ENCODE measurements around the gene PKD1.

Gene PKD1

DNA sequence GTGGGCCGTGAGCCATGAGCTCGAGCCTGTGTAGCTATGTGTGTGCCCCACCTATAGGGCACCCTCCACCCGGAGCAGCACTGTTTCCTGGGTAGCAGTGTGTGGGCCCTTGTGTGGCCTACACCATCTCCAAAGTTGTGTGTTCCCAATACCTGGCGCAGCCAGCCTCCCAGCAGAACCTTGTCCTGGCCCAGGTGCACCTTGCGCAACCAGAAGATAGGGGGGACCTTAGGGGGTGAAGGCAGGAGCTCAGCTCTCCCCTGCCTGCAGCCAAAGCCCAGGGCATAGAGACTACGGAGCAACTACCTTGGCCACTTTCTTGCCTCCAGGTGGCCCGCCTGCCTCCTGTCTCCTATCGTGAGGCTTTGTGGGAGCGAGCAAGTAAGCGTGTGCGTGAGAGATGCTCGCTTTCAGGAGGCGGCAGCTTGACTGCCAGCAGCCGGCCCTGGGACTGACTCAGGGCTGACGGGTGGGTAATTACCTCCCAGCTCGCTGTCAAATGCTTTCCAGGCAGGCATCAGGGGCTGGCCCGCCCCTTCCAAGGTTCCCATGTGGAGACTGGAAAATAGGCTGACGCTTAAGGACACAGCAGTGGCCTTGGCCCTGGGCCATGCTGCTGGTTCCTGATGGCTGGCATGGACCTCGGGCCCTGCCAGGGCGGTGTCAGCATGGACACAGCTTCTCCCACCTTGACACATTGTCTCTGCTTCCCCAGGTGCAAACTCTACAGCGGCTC is 38.9 kb upstream of the PKD1 start:
- H3K27ac Mint-ChIP-seq: no peak overlapping the region
- no peaks in the 10 kb centered on the region for H3K9me3 Mint-ChIP-seq
- H3K4me3 Mint-ChIP-seq: no peak overlapping the region
- H3K27me3 Mint-ChIP-seq (ENCODE audit: low read depth): no peaks in the 10 kb centered on the region
- H3K4me1 Mint-ChIP-seq (ENCODE audit: low read depth): no peaks in the 10 kb centered on the region
- peaks cover 8% of the 10 kb centered on the region for H3K36me3 Mint-ChIP-seq (ENCODE audit: low read depth)

DNA sequence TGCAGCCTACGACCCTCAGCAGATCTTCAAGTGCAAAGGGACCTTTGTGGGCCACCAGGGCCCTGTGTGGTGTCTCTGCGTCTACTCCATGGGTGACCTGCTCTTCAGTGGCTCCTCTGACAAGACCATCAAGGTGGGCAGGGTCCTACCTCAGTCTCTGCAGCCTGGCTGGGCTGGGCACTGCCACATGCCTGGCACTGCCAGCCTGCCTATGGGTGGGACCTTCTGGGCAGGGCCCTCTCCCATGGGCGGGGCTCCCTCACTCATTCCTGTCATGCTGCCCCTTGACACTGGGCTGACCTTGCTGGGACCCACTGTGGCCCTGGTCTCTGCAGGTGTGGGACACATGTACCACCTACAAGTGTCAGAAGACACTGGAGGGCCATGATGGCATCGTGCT is 38.2 kb upstream of the PKD1 start:
- peaks cover 8% of the 10 kb centered on the region for H3K36me3 Mint-ChIP-seq (ENCODE audit: low read depth)
- no peaks in the 10 kb centered on the region for H3K9me3 Mint-ChIP-seq
- no peak overlapping the region for H3K27ac Mint-ChIP-seq
- H3K4me3 Mint-ChIP-seq: no peak overlapping the region
- H3K4me1 Mint-ChIP-seq (ENCODE audit: low read depth): no peaks in the 10 kb centered on the region
- no peaks in the 10 kb centered on the region for H3K27me3 Mint-ChIP-seq (ENCODE audit: low read depth)

DNA sequence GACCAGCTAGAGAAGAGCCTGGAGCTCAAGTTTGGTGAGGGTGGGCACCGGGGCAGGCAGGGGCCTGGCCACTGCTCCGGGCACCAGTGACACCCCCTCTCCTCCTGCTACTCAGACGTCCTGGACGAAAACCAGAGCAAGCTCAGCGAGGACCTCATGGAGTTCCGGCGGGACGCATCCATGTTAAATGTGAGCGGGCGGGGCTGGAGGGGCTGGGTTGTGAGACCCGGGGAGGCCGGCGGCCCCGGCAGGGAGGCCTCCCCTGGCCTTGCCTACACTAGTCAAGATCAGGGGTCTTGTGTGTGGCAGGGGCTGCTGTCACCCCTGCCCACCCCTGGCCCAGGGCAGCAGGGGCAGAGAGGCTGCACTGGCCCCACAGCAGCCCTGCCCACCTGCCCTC is 37.7 kb upstream of the PKD1 start:
- H3K36me3 Mint-ChIP-seq (ENCODE audit: low read depth): peaks cover 8% of the 10 kb centered on the region

DNA sequence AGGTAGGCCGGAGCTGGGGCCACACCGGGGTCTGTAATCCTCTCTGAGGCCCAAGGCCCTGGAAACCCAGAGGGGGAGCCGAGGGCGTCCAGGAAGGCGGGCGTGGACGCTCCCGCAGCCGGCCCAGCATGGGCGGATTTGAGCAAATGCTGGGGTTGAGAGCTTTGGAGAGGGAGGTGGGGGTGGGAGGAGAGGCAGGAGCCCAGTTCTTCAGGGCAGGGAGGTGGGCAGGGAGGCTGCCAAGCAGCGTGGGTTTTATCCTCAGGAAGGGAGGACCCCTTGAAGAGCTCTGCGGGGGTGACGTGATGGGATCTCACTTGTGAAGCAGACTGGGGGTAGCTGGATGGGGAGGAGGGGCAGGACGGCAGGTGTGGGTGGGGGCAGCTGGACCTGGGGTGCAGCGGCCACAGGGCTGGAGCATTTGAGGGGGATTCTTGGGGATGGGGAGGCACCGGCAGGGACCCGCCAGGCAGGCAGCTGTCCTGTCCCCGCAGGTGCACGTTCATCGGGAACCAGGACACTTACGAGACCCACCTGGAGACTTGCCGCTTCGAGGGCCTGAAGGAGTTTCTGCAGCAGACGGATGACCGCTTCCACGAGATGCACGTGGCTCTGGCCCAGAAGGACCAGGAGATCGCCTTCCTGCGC is 37.1 kb upstream of the PKD1 start:
- peaks cover 8% of the 10 kb centered on the region for H3K36me3 Mint-ChIP-seq (ENCODE audit: low read depth)

More for the DNA sequence above, 37.7 kb upstream of the PKD1 start:
- Mint-ChIP-seq H3K27ac (no peak overlapping the region), H3K4me3 (no peak overlapping the region), H3K27me3 (ENCODE audit: low read depth) (no peaks in the 10 kb centered on the region), H3K4me1 (ENCODE audit: low read depth) (no peaks in the 10 kb centered on the region), H3K9me3 (no peaks in the 10 kb centered on the region)

DNA sequence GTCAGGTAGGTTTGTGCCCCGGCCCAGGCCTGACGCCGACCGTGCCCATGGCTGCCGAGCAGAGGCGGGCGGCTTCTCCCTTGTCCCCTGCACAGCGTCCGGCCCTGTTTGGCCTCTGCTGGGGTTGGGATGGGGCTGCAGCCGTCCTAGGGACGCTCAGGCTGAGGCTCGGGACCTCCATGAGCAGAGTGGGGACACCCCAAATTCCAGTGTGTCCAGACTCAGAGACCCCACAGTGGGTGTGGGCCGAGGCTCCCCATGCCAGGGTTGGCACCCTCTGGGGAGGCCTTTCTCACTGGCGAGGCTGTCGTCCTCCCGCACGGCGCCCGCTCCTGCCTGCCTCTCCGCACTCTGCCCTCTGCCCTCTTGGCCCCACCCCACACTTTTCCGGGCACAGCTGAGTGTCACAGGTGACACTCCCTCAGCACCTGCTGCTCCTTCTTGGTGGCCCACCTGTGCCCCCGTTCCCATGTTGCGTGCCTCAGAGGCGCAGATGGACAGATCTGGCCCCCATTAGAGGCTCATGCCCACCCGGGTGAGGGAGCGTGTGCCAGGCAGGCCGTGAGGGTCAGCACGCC is 36.0 kb upstream of the PKD1 start:
- peaks cover 8% of the 10 kb centered on the region for H3K36me3 Mint-ChIP-seq (ENCODE audit: low read depth)
- no peak overlapping the region for H3K4me3 Mint-ChIP-seq
- no peaks in the 10 kb centered on the region for H3K4me1 Mint-ChIP-seq (ENCODE audit: low read depth)
- no peaks in the 10 kb centered on the region for H3K9me3 Mint-ChIP-seq
- no peaks in the 10 kb centered on the region for H3K27me3 Mint-ChIP-seq (ENCODE audit: low read depth)
- H3K27ac Mint-ChIP-seq: no peak overlapping the region

More for the DNA sequence above, 37.1 kb upstream of the PKD1 start:
- H3K9me3 Mint-ChIP-seq: no peaks in the 10 kb centered on the region
- no peak overlapping the region for H3K4me3 Mint-ChIP-seq
- no peak overlapping the region for H3K27ac Mint-ChIP-seq
- no peaks in the 10 kb centered on the region for H3K27me3 Mint-ChIP-seq (ENCODE audit: low read depth)
- H3K4me1 Mint-ChIP-seq (ENCODE audit: low read depth): no peaks in the 10 kb centered on the region

DNA sequence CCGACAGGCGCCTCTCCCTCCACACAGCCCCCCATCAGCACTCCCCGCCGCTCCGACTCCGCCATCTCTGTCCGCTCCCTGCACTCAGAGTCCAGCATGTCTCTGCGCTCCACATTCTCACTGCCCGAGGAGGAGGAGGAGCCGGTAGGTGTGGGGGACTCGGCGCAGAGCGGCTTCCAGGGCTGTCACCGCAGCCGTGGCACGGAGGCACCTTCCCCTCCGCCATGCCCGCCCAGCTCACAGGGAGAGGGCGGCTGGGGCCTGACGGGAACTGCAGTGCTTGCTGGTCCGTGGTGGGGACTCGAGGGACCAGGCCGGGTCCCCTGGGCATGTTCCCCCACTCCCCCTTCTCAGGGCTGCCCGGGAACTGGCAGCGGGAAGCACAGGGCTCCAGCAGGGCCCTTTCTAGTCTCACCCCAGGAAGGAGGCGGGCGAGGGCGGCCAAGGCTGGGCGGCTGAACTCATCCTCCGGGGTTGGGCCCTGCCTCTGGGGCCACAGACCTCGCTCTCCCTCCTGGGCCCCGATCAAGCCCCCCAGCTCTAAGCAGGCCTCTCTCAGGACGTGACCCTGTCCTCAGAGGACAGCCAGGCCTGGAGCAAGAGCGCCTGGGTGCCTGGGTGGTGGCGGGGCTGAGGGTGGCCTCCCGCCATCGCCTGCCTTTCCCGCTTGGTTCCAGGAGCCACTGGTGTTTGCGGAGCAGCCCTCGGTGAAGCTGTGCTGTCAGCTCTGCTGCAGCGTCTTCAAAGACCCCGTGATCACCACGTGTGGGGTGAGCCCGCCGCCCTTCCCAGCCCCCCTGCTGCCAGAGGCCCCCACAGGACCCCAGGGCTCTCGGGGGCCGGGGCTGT is 35.1 kb upstream of the PKD1 start:
- H3K9me3 Mint-ChIP-seq: no peaks in the 10 kb centered on the region
- H3K27ac Mint-ChIP-seq: no peak overlapping the region
- no peaks in the 10 kb centered on the region for H3K4me1 Mint-ChIP-seq (ENCODE audit: low read depth)
- no peak overlapping the region for H3K4me3 Mint-ChIP-seq
- H3K36me3 Mint-ChIP-seq (ENCODE audit: low read depth): peaks cover 9% of the 10 kb centered on the region
- no peaks in the 10 kb centered on the region for H3K27me3 Mint-ChIP-seq (ENCODE audit: low read depth)

DNA sequence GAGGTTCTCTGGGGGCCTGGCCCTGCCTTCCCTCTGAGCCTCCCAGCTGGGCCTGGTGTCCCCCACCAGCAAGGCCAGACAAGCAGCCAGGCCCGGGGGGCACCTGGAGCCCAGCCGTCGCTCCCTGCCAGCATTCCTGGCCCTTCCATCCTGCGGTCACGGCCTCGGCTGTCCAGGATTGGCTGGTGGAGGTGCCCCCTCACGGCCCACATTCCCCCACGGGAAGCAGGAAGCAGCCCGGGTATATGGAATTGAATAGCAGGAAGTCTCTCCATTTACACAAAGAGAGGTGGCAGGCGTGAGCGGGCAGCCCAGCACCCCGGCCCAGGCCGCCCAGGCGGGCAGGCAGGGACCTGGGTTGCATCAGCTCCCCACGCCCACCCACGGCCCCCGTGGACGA is 34.4 kb upstream of the PKD1 start:
- Mint-ChIP-seq H3K27ac (no peak overlapping the region), H3K27me3 (ENCODE audit: low read depth) (no peaks in the 10 kb centered on the region), H3K4me3 (no peak overlapping the region), H3K9me3 (no peaks in the 10 kb centered on the region), H3K36me3 (ENCODE audit: low read depth) (peaks cover 10% of the 10 kb centered on the region), H3K4me1 (ENCODE audit: low read depth) (no peaks in the 10 kb centered on the region)

DNA sequence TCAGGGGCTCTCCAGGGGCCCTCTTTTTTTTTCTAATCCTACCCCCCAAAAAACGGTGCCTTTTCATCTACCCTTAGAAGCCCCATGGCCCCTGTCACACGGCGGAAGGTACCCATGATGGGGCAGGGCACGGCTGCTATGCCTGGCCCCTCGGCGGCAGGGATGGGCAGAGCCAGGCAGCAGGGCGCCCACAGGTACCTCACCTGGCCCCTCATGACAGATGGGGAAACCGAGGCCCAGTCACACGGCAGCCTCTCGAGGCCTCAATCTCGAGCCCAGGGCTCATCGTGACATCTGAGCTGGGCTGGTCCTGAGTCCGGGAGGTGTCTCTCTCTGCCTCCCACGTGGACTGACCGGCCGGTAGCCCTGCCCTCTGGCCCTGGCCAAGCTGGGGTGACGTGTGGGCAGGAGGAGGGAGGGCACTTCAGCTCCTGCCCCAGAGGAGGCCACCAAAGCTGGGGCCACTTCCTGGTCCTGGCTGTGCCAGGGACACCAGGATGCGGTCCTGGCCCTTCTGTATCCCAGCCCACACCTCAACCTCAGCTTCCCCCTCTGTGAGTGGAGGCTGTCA is 31.5 kb upstream of the PKD1 start:
- Mint-ChIP-seq H3K27ac (no peak overlapping the region), H3K4me1 (ENCODE audit: low read depth) (no peaks in the 10 kb centered on the region), H3K9me3 (no peaks in the 10 kb centered on the region), H3K27me3 (ENCODE audit: low read depth) (no peaks in the 10 kb centered on the region), H3K4me3 (no peak overlapping the region), H3K36me3 (ENCODE audit: low read depth) (peaks cover 8% of the 10 kb centered on the region)

DNA sequence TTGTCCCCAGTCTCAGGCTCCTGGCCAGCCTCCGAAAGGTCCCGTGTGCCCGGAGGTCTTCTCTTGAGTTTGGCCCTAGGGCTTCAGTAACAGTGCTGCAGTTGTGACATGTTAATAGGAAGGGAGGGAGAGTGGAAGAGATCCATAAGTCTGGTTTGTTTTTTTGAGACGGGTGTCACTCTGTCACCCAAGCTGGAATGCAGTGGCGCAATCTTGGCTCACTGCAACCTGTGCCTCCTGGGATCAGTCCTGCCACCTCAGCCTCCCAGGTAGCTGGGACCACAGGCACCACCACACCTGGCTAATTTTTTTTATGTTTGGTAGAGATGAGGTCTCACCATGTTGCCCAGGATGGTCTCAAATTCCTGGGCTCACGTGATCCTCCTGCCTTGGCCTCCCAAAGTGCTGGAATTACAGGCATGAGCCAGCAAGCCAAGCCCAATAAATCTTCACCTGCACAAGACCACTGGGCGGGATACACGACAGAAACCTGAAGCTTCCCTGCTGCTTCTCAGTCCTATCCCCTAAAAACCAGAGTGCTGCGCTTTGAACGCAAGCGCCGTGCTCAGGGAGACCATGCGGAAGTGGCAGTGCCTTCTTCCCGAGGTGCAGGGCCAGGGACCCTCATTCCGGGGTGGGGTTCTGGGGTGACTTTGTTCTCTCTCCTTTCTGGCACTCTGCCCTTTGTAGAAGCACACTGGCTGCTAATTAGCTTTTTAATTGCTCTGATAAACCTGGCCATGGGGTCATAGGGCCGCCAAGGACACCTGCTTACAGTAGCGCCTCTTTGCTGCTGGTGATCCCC is 30.8 kb upstream of the PKD1 start:
- H3K4me3 Mint-ChIP-seq: no peak overlapping the region
- no peak overlapping the region for H3K27ac Mint-ChIP-seq
- no peaks in the 10 kb centered on the region for H3K27me3 Mint-ChIP-seq (ENCODE audit: low read depth)
- H3K4me1 Mint-ChIP-seq (ENCODE audit: low read depth): no peaks in the 10 kb centered on the region
- H3K36me3 Mint-ChIP-seq (ENCODE audit: low read depth): peaks cover 8% of the 10 kb centered on the region
- no peaks in the 10 kb centered on the region for H3K9me3 Mint-ChIP-seq

DNA sequence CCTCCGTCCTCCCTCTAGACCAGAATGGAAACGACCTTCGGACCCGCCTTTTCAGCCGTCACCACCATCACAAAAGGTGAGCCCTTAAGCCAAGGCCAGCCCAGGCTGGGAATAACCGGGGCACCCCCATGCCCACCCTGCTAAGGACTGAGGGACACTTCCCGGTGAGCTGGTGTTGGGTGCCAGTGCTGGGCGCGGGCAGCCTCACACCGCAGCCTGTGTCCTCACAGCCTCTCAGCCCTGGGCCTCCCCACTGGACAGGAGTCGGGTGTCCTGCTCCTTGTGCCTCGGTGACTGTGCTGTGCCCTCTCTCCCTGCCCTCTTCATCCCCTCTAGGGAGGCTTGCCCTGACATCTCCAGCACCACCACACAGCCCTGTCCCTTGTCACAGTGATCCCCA is 30.2 kb upstream of the PKD1 start:
- Mint-ChIP-seq H3K4me3 (no peak overlapping the region), H3K27me3 (ENCODE audit: low read depth) (no peaks in the 10 kb centered on the region), H3K36me3 (ENCODE audit: low read depth) (peaks cover 8% of the 10 kb centered on the region), H3K27ac (no peak overlapping the region), H3K4me1 (ENCODE audit: low read depth) (no peaks in the 10 kb centered on the region), H3K9me3 (no peaks in the 10 kb centered on the region)

DNA sequence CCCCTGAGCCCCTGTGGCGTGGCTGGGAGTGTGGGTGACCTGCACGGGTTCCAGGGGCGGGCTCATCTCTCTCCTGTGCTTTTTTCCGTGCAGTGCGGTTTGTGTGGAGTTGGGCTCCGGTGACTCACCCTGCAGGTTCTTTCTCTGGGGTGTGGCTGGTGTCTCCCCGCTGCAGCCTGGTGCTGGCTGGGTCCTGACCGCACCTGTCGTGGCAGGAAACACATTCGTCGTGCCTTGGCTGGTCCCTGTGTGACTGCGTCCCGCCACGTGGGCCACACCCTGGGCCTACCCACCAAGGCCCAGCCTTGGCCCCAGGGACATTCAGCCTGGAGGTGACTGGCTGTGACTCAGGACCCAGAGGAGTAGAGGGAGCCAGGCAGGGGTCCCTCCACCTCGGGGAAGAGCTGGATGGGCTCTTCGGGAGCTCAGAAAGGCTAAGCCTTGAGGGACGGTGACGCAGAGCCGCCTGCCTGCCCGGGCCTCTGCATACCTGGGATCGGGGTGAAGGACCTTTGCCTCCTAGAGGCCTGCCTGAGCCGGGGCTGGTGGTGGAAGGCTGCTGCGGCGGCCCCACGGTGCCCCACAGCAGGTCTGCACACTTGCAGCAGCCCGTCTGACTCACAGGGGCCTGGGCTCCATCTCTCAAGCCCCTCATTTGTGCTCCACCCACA is 27.6 kb upstream of the PKD1 start:
- peaks cover 8% of the 10 kb centered on the region for H3K36me3 Mint-ChIP-seq (ENCODE audit: low read depth)
- H3K4me1 Mint-ChIP-seq (ENCODE audit: low read depth): no peaks in the 10 kb centered on the region
- no peaks in the 10 kb centered on the region for H3K9me3 Mint-ChIP-seq
- H3K27ac Mint-ChIP-seq: no peak overlapping the region
- H3K27me3 Mint-ChIP-seq (ENCODE audit: low read depth): no peaks in the 10 kb centered on the region
- H3K4me3 Mint-ChIP-seq: no peak overlapping the region

DNA sequence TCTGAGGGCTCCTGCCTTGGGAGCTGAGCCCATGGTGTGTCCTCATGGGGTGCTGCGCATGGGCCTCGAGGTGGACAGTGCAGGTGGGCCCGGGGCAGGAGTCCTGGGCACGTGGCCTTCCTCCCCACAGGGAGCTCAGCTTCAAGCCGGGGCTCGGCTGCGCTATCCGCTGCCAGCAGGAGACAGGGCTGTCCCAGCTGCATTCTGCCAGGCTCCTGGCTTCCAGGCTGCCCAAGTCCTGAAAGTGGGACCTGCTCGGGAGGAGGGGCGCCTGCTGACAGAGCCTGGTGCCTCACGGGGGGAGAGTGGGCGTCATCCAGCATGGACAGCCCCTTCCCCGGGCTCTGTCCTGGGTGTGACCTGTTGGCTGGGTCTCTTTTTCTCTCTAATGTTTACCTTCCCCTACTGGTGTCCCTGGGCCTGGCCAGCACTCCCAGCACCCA is 27.0 kb upstream of the PKD1 start:
- Mint-ChIP-seq H3K36me3 (ENCODE audit: low read depth) (peaks cover 8% of the 10 kb centered on the region), H3K27ac (no peak overlapping the region), H3K9me3 (no peaks in the 10 kb centered on the region), H3K4me1 (ENCODE audit: low read depth) (peaks cover 2% of the 10 kb centered on the region), H3K27me3 (ENCODE audit: low read depth) (no peaks in the 10 kb centered on the region), H3K4me3 (no peak overlapping the region)

DNA sequence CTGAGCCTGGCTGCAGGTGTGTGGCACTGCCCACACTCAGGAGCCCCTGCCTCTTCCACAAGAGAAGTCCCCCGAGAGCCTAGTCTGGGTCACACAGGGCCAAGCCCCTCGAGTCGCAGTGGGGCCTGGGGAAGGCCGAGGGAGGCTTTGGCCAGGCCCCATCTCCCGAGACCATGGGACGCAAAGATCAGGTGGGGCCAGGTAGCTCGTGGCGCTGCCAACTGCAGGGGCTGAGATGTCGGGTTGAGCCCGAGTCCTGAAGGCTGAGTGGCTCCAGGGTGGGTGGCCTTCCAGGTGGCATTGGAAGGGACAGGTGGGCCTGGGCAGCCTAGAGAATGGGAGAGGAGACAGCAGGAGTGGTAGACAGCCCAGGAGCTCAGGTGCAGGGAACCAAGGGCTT is 26.2 kb upstream of the PKD1 start:
- Mint-ChIP-seq H3K27me3 (ENCODE audit: low read depth) (no peaks in the 10 kb centered on the region), H3K4me3 (no peak overlapping the region), H3K4me1 (ENCODE audit: low read depth) (peaks cover 7% of the 10 kb centered on the region), H3K9me3 (no peaks in the 10 kb centered on the region), H3K36me3 (ENCODE audit: low read depth) (peaks cover 8% of the 10 kb centered on the region), H3K27ac (no peak overlapping the region)
